ENCODE results near the gene DLG1. TPM values are rescaled to one million over a fixed set of nuclear protein-coding genes. Genes with fewer than 3 reads are reported as not detected.

The DLG1 gene
- total RNA-seq, 1 experiment from 2014 or later: 89.8 TPM

DNA sequence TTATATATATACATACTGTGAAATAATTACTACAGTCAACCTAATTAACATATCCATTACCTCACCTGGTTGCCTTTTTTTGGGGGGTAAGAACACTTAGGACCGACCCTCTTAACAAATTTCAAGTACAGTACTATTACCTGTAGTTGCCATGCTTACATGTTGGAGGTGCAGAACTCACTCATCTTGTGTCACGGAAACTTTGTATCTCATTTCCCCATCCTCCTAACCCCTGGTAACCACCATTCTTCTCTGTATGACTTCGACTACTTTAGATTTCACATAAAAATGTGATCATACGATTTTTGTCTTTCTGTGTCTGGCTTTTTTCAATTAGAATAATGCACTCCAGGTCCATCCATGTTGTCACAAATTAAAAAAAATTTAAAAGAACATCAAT is 213.3 kb downstream of the DLG1 start:
- intact Hi-C loops (cut with micrococcal nuclease): no loop called here
- no peak for ATAC-seq
- Histone ChIP-seq H3K9me2 (ENCODE audit: insufficient read depth) (no peaks in the 10 kb centered on the region), H4K20me1 (ENCODE audit: insufficient read depth) (no peaks in the 10 kb centered on the region), H2AFZ (ENCODE audit: low read depth, low read length, poor library complexity, severe bottlenecking) (no peak overlapping the region), H3K79me2 (ENCODE audit: insufficient read depth, low read length) (no peaks in the 10 kb centered on the region; the same call in 1 of the 2 replicates), H3K9me3 (ENCODE audit: control insufficient read depth in 1 of 2, insufficient read depth in 1 of 2, low read depth in 1 of 2, low read length in 2 of 2) (no peaks in the 10 kb centered on the region), H3K4me2 (ENCODE audit: low read length) (no peak overlapping the region), H3K27ac (ENCODE audit: low read depth, low read length) (no peak overlapping the region), H3K27me3 (ENCODE audit: insufficient read depth, low read length) (no peaks in the 10 kb centered on the region), H3K9ac (ENCODE audit: low read length) (no peak overlapping the region), H3K4me1 (ENCODE audit: control insufficient read depth in 1 of 2, insufficient read depth in 2 of 2, low read length in 2 of 2) (peaks cover 0 to 9% of the 10 kb centered on the region in 2 experiments; a peak in 2 of 4 replicates), H3K4me3 (replicated peaks in 1 of 2; ENCODE audit: low read depth in 1 of 2, low read length in 2 of 2) (no peak overlapping the region), H3K36me3 (ENCODE audit: control insufficient read depth in 1 of 2, insufficient read depth in 2 of 2, low read length in 2 of 2) (no peaks in the 10 kb centered on the region)
- POLR2A ChIA-PET: no interaction called here
- CTCF ChIA-PET: no interaction called here
- no peak for DNase-seq (ENCODE audit: low read depth, low spot score)
- TF ChIP-seq, protein P1, sequence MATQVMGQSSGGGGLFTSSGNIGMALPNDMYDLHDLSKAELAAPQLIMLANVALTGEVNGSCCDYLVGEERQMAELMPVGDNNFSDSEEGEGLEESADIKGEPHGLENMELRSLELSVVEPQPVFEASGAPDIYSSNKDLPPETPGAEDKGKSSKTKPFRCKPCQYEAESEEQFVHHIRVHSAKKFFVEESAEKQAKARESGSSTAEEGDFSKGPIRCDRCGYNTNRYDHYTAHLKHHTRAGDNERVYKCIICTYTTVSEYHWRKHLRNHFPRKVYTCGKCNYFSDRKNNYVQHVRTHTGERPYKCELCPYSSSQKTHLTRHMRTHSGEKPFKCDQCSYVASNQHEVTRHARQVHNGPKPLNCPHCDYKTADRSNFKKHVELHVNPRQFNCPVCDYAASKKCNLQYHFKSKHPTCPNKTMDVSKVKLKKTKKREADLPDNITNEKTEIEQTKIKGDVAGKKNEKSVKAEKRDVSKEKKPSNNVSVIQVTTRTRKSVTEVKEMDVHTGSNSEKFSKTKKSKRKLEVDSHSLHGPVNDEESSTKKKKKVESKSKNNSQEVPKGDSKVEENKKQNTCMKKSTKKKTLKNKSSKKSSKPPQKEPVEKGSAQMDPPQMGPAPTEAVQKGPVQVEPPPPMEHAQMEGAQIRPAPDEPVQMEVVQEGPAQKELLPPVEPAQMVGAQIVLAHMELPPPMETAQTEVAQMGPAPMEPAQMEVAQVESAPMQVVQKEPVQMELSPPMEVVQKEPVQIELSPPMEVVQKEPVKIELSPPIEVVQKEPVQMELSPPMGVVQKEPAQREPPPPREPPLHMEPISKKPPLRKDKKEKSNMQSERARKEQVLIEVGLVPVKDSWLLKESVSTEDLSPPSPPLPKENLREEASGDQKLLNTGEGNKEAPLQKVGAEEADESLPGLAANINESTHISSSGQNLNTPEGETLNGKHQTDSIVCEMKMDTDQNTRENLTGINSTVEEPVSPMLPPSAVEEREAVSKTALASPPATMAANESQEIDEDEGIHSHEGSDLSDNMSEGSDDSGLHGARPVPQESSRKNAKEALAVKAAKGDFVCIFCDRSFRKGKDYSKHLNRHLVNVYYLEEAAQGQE (IDR thresholded peaks at IDR 0.05; ENCODE audit: low read depth): no peak
- TF ChIP-seq ELF1 (IDR thresholded peaks at IDR 0.05; ENCODE audit: borderline replicate concordance, low read depth) (no peak), POLR2A (IDR thresholded peaks at IDR 0.05; ENCODE audit: borderline replicate concordance, extremely low read depth, insufficient read depth, insufficient read length) (no peak), YY1 (IDR thresholded peaks at IDR 0.05; ENCODE audit: extremely low read depth, insufficient replicate concordance, low read depth, low read length) (no peak), CEBPB (IDR thresholded peaks at IDR 0.05; ENCODE audit: low read depth) (no peak), SP1 (IDR thresholded peaks at IDR 0.05; ENCODE audit: low read depth) (no peak), SRF (IDR thresholded peaks at IDR 0.05; ENCODE audit: low read depth) (no peak), SIN3A (IDR thresholded peaks at IDR 0.05; ENCODE audit: low read depth) (no peak), ZNF274 (IDR thresholded peaks at IDR 0.05; ENCODE audit: low read depth, low read length) (no peak), POLR2AphosphoS5 (IDR thresholded peaks at IDR 0.05; ENCODE audit: low read depth, low read length) (no peak)
- TF ChIP-seq, protein P2, sequence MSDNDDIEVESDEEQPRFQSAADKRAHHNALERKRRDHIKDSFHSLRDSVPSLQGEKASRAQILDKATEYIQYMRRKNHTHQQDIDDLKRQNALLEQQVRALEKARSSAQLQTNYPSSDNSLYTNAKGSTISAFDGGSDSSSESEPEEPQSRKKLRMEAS (IDR thresholded peaks at IDR 0.05): no peak
- TF ChIP-seq, protein P3, sequence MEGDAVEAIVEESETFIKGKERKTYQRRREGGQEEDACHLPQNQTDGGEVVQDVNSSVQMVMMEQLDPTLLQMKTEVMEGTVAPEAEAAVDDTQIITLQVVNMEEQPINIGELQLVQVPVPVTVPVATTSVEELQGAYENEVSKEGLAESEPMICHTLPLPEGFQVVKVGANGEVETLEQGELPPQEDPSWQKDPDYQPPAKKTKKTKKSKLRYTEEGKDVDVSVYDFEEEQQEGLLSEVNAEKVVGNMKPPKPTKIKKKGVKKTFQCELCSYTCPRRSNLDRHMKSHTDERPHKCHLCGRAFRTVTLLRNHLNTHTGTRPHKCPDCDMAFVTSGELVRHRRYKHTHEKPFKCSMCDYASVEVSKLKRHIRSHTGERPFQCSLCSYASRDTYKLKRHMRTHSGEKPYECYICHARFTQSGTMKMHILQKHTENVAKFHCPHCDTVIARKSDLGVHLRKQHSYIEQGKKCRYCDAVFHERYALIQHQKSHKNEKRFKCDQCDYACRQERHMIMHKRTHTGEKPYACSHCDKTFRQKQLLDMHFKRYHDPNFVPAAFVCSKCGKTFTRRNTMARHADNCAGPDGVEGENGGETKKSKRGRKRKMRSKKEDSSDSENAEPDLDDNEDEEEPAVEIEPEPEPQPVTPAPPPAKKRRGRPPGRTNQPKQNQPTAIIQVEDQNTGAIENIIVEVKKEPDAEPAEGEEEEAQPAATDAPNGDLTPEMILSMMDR (IDR thresholded peaks at IDR 0.05 in 2 of 3, conservative IDR thresholded peaks at IDR 0.05 in 1 of 3; ENCODE audit: borderline replicate concordance in 1 of 3, insufficient read depth in 1 of 3, low read depth in 2 of 3, low read length in 2 of 3): no peak
- RAD21 ChIA-PET (ENCODE audit: low non-redundant PET in 1 of 2, low total read pairs in 2 of 2, uncharacterized antibody in 2 of 2, unreplicated experiment in 2 of 2): no interaction called here
- BruUV-seq (replicated peaks): no TSS peak

Measured in HCT116 (cell line).